22Rv1 (cell line): ENCODE measurements around the gene NEUROG1.
"Not testable (repeated sequence)": the region's sequence is repeated elsewhere in the genome, so short reads cannot be mapped to it uniquely, and the experiment has no call there.

ENCODE experiments used
- H3K27ac ChIP-seq: fragments of 450-650 bp; 2 replicates; pipeline ENCODE4 v1.5.1; 2017
- CTCF ChIP-seq: fragments of 450-650 bp; IDR thresholded peaks from 2 replicates; pipeline ENCODE4 v1.5.1; 2017; ENCODE audit warnings: mild to moderate bottlenecking
- ZFX ChIP-seq: fragments of 450-650 bp; IDR thresholded peaks from 2 replicates; pipeline ENCODE4 v1.6.1; 2017; ENCODE audit warnings: antibody characterized with exemption, borderline replicate concordance

Gene NEUROG1

GRCh38 chr5:135534609-135535419 is 950 bp downstream of the NEUROG1 start:
- no peak for TF ChIP-seq CTCF
- no peak for TF ChIP-seq ZFX

GRCh38 chr5:135533794-135534193 is 2.0 kb downstream of the NEUROG1 start:
- no peak for TF ChIP-seq ZFX
- TF ChIP-seq CTCF = no peak
- no peak overlapping the region for H3K27ac ChIP-seq

More at GRCh38 chr5:135534609-135535419, 950 bp downstream of the NEUROG1 start:
- no peak overlapping the region for H3K27ac ChIP-seq

GRCh38 chr5:135533334-135533733 is 2.4 kb downstream of the NEUROG1 start:
- H3K27ac ChIP-seq = no peak overlapping the region
- TF ChIP-seq ZFX (no peak), CTCF (no peak)

- not testable (repeated sequence) for H3K27ac ChIP-seq
These were observed 6.2 kb downstream of the NEUROG1 start for GRCh38 chr5:135529576-135529975.

- no peak overlapping the region for H3K27ac ChIP-seq
- TF ChIP-seq CTCF (no peak), ZFX (no peak)
These were observed 8.8 kb downstream of the NEUROG1 start for GRCh38 chr5:135526924-135527323.

GRCh38 chr5:135521964-135522363 is 13.8 kb downstream of the NEUROG1 start:
- H3K27ac ChIP-seq = no peak overlapping the region
- no peak for TF ChIP-seq CTCF
- TF ChIP-seq ZFX = no peak

GRCh38 chr5:135517631-135518030 is 18.1 kb downstream of the NEUROG1 start:
- H3K27ac ChIP-seq = no peak overlapping the region
- no peak for TF ChIP-seq CTCF
- TF ChIP-seq ZFX = no peak

- TF ChIP-seq CTCF (no peak), ZFX (no peak)
- H3K27ac ChIP-seq = no peak overlapping the region
These were observed 21.6 kb downstream of the NEUROG1 start for GRCh38 chr5:135514116-135514515.
